Fibroblast of the aortic adventitia (primary cell): Measurements from ENCODE around the gene VWC2L. TPM values are rescaled to one million over a fixed set of nuclear protein-coding genes. Genes with fewer than 3 reads are reported as not detected.

Experiments used
- DNase-seq: peaks from one replicate; pipeline ENCODE4 v3.0.0-alpha.2; 2010; ENCODE audit warnings: low read depth
- H3K4me3 ChIP-seq: 2 replicates; pipeline ENCODE4 v1.5.1; 2011; ENCODE audit warnings: low read depth, mild to moderate bottlenecking, control low read depth, low read length, moderate library complexity
- CTCF ChIP-seq: IDR thresholded peaks from 2 replicates; pipeline ENCODE4 v1.5.1; 2011; ENCODE audit warnings: mild to moderate bottlenecking, low read length, control low read depth, inconsistent platforms; ENCODE audit not compliant: insufficient read depth
- total RNA-seq: library from RNA; depleted of rRNA; stranded (reverse); fragments of >200 nt; gene quantifications from 2 replicates; pipeline ENCODE4 v1.2.3, GENCODE V29; 2012; ENCODE audit warnings: low replicate concordance

The VWC2L gene
- total RNA-seq, 1 donor: not detected

DNA sequence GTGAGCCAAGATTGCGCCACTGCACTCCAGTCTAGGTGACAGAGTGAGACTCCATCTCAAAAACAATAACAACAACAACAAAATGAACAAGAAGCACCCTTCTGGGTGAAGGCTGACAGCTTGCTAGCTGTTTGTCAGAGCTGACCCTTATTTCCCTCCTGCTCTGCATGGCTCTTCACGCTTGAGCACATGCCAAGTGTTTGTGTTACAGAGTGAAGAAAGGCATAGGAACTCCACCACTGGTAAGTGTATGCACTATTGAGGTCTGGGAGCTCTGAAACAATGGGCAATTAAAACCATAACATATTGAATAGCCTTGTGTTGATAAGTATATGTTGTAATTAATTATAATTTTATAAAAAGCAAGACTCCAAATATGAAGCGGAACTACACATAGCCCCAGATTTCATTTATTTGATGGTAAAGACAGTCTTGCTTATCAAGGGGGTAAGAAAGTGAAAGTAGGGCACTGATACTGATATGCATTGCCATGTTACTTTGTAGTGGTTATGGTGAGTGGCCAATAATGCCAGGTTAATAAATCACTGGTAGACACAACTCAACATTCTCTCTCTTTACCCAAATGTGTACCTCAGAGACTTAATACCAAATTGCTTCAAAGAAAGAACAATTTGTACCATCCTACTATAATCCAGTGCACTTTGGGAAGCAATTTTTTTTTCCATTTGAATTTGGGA lies 163.4 kb downstream of the VWC2L start:
- no peak for TF ChIP-seq CTCF
- DNase-seq: no peak
- no peak overlapping the region for H3K4me3 ChIP-seq

DNA sequence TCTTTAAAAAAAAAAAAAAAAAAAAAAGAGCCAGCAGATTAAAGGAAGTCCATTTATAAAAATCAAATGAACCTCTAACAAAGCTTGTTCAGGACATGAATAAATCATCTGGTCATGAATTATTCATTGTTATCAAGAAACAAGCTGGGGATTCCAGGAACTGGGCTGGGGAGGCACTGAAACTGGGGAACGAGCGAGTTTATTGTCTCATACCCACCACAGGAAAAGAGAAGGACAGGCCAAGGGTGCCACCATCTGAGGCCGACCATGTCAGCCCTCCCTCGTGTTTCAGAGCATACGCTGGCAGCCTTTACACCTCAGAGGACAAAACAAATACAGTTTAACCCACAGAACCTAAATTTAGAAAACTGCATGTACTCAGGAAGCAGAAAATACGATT lies 164.2 kb downstream of the VWC2L start:
- DNase-seq: no peak
- H3K4me3 ChIP-seq: no peak overlapping the region
- TF ChIP-seq CTCF: no peak

- no peak for TF ChIP-seq CTCF
- H3K4me3 ChIP-seq: no peak overlapping the region
- no peak for DNase-seq
Observed at GRCh38 chr2:214575465-214575864, 164.6 kb downstream of the VWC2L start.

- DNase-seq: no peak
- H3K4me3 ChIP-seq: no peak overlapping the region
- no peak for TF ChIP-seq CTCF
Observed at GRCh38 chr2:214577769-214578168, 166.9 kb downstream of the VWC2L start.

- TF ChIP-seq CTCF: no peak
- no peak for DNase-seq
- H3K4me3 ChIP-seq: no peak overlapping the region
Observed at GRCh38 chr2:214578442-214578841, 167.6 kb downstream of the VWC2L start.

DNA sequence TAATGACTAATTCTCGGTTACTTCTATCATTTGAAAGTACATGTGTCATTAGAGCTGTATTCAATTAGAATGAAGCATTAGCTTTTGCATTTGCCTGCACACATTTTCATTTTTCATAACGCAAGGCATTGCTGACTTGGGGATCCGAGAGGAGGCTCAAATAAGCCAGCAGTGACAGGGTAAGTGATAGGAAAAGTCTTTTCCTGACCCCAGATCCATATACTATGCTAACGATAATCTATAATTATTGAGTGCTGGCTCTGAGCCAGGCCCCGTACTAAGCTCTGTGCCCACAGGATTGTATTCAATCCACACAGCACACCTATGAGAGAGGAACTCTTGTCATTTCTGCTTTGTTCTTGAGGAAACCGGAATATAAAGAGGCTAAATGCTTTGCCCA lies 168.2 kb downstream of the VWC2L start:
- H3K4me3 ChIP-seq: no peak overlapping the region
- no peak for TF ChIP-seq CTCF
- DNase-seq: no peak

- TF ChIP-seq CTCF: no peak
- no peak for DNase-seq
- H3K4me3 ChIP-seq: no peak overlapping the region
Observed at GRCh38 chr2:214587442-214587841, 176.6 kb downstream of the VWC2L start.
